Glomerular endothelial cell (primary cell): ENCODE measurements around the gene ZC3H12D. TPM values are rescaled to one million over a fixed set of nuclear protein-coding genes. Genes with fewer than 3 reads are reported as not detected.
"Not testable (repeated sequence)": the region's sequence is repeated elsewhere in the genome, so short reads cannot be mapped to it uniquely, and the experiment has no call there.

Source experiments
- DNase-seq: peaks from one replicate; pipeline ENCODE4 v3.0.0-alpha.2; 2011; ENCODE audit warnings: low read depth, low spot score; ENCODE audit errors: extremely low read depth
- total RNA-seq: library from RNA; depleted of rRNA; stranded (reverse); fragments of >200 nt; gene quantifications from 2 replicates; pipeline ENCODE4 v1.2.3, GENCODE V29; 2015

Gene ZC3H12D
- total RNA-seq, 1 donor from 2014 or later: not detected

DNA sequence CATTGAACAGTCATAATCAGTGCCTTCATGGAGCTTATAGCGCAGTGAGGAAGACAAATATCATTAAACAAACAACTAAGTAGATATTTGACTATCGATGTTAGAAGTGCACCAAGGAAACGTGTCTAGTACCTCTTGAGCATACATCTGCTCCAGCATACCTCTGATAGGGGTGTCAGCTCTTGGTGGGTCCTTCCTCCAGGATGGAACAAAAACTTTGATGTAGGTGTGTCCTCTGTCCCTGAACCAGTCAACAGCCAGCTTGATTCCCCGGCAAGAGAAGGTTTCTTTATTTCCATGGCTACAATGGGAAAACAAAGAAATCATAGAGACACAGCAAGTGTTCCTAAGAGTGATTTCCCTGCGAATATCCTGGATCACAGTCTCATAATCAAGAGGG, 23.1 kb downstream of the ZC3H12D start:
- no peak for DNase-seq

DNA sequence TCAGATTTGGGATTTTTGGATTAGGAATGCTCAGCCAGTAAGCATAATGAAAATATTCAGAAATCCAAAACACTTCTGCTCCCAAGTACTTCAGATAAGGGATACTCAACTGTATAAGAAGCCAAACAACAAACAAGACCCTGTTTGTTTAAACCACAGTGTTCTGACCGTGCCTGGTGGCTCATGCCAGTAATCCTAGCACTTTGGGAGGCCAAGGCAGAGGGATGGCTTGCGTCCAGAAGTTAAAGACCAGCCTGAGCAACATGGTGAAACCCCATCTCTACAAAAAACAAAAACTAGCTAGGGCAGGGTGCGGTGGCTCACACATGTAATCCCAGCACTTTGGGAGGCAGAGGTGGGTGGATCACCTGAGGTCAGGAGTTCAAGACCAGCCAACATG, 24.6 kb downstream of the ZC3H12D start:
- not testable (repeated sequence) for DNase-seq

DNA sequence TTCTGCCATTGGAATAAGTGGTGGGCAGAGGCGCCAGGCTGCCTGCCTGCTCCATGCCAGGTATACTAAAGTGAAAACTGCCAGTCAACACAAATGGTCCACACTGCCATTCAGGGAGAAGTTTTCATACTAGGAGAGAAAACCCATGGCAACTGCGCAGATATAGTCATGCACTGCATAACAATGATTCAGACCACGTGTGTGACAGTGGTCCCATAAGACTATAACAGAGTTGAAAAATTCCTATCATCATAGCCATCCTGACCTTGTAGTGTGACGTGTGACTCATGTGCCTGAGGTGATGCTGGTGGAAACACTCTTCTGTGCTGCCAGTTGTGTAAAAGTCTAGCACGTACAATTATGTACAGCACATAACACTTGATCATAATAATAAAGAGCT, 25.1 kb downstream of the ZC3H12D start:
- DNase-seq: no peak

DNA sequence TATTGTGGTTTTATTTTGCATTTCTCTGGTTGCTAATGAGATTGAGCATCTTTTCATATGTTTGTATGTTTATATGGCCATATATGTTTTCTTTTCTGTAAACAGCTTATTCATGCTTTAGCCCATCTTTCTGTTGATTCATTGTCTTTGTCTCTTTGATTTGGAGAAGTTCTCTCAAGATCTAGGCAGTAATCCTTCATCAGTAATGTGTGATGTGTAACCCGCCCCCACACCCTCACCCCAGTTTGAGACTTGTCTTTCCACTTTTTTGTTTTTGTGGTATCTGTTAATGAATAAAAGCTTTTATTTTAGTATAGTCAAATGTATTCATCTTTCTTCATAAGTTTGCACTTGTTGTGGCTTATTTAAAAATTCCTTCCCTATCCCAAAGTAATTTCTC, 26.0 kb downstream of the ZC3H12D start:
- DNase-seq: no peak

DNA sequence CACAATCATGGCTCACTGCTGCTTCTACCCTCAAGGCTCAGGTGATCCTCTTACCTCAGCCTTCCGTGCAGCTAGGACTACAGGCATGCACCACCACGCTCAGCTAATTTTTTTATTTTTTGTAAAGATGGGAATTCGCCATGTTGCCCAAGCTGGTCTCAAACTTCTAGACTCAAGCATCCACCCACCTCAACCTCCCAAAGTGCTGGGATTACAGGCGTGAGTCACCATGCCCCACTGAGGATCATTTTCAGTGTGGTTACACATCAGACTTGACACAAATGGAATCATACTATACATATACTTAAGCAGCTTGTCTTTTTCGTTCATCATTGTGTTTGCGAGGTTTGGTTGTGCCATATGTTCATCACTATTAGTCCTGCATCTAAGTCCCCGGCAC, 26.6 kb downstream of the ZC3H12D start:
- DNase-seq: no peak

DNA sequence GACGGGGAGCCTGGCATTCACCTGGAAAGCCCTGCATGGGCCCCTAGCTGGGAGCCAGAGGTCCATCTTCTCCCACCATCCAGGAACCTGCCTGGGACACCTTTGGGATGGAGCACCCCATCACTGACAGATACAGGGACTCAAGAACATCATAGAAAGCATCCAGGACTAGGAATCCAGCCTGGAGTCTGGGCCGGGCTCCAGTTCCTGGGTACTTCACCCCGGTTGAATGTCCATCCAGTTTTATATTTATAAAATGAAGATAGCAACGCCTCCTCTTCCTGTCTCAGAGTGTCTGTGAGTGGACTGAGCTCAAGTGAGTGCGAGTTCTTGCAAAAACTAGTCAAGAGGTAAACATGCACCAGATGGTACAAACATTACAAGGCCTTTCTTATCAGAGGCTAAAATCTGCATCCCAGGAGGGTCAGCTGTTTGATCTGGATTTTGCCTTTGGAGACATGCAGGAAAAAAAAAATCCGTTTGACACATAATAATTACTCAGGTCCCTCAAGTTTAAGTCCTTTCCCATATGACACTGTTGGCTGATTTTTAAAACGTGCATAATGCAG, 27.4 kb downstream of the ZC3H12D start:
- no peak for DNase-seq

DNA sequence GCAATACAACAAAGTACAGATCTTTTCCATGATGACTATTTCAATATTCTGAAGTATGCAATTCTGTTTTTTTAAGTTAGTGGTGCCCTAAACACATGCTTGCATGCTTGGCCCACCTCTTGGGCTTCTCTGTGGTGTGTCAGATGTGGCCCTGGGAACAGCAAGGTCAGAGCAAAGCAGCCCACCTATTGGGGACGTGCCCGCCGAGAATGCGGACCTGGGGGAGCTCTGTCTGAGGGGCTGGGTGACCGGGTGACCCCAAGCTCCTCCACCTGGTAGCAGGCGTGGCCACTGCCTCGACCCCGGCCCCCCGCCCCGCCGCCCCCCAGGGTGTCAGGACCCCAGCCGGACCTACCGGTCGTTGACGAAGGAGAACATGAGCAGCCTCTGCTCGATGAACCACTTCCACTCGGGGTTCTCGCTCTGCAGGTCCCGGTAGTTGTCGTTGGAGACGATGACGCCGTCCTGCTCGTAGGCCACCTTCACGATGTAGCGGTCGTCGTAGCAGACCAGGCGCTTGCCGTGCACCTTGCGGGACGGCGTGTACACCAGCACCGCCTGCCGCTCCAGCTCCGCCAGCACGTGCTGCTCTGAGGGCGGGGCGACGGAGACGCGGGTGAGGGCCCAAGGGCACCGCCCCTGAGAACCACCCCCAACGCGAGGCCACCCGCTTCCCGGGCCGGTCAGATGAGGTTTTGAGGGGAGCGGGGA, 28.3 kb downstream of the ZC3H12D start:
- DNase-seq: no peak

DNA sequence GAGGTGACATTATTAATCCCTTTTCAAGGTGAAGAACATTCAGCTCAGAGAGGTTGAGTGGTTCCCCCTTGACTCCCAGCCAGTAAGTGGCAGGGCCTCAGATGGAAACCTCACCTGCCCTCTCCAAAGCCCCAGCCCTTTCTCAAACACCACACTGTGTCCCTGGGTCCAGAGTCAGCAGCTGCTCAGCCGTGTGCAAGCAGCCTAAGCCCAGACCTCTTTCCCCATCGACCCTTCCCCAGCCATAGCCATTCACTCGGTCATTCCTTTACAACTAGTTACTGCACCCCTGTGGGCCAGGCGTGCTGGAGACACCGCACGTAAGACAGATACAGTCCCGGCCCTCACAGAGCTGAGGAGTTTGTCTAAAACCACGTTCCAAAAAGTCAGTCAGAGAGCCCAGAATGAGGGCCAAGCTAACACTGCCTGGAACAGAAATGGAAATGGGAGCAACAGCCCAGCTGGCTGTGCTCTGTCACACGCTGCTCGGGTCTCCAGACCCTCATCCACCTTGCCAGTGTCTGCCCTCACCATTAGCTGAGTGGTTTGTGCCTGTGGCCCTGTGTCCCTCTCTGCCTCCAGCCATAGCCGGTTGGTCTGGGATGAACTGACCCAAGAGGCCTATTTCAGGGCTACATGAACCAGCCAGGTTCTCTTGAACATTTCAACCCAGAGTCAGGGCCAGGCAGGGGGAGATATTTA, 29.6 kb downstream of the ZC3H12D start:
- DNase-seq: no peak

DNA sequence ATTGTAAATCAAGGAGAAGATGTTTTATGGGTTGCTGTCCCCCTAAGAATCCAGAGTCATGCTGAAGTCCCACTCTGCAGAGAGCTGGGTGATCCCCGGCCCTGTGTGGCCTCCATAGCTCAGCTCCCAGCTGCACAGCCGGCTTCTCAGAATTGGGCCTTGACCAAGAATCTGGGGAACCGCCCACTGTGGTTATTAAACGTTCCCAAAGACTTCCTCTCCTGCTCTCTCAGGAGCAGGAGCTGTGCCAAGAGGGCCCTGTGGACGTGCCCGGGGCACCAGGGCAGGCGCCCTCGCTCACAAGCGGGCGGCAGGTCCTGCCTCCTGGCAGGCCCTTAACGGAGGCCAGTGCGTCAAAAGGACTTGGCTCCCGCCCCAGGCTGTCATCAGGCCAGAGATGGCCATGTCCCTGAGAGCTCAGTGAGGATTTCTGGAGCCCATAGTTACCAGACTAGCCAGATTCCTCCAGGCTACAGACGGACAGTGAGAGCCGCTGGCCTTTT, 30.4 kb downstream of the ZC3H12D start:
- no peak for DNase-seq

DNA sequence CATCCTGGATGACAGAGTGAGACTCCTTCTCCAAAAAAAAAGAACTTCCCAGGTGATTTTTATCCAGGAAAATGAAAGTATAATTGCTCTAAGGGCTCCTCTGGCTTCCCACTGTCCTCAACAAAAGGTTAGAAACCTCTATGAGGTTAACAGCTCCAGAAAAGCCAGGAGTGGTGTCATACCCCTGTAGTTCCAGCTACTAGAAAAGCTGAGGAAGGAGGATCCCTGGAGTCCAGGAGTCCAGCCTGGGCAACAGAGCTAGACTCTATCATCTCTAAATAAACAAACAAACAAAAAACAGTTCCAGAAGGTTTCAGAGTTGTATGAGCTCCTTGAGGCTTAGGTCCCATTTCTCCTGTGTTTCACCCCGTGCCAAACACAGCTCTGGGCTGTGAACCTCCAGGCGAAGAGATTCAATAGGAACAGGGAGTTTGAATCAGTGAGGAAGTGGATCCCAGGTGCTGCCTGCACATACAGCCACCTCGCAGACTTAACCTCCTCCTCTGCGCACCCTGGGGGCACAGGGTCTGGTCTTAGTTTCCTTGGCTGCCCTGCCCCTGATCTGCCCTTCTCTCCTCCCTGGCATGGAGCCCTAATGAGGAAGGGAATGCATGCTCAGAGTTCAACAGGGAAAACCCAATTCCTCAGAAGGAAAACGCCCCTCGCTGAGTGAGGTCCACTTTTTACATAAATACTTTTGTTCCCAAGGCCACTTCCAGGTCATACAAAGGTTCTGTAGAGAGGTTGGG, 31.0 kb downstream of the ZC3H12D start:
- DNase-seq: no peak

DNA sequence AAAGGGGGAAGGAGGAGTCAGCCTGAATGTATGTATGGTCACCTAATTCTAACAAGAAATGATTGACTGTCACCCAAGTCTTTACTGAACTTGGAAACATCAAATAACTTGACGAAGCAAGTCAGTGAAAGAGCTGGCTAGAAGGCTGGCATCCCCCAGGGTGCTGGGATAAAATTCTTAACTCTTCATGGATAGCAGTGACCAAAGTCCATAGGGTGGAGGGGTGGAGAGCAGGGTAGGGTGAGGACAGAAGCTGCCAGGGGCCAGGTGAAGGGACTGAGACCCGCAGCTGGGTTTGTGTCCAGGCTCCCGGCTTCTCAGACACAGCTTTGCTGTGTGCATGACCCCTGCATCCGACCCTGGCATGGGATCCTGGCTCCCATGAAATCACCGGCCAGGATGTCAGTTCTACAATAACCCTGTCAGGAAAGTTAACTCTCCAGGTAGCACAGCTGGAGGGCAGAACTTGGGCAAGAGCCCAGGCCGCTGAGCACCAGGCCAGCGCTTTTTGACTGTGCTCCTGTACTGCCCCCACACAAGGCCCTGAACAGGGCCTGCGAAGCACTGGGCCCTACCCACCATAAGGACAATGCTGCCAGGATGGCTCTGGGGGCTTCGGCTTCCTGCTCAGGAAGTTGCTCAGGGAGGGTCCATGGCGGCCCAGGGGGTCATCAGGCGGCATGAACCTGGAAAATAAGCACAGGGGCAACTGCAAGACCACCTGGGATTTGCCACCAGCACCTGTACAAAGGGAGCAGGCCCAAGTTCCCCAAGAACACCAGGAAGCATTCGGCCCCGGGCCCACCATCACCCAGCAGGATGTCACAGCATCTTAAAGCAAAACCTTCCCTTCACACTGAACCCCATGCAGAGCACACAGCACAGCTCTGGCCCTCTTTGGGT, 32.5 kb downstream of the ZC3H12D start:
- no peak for DNase-seq

DNA sequence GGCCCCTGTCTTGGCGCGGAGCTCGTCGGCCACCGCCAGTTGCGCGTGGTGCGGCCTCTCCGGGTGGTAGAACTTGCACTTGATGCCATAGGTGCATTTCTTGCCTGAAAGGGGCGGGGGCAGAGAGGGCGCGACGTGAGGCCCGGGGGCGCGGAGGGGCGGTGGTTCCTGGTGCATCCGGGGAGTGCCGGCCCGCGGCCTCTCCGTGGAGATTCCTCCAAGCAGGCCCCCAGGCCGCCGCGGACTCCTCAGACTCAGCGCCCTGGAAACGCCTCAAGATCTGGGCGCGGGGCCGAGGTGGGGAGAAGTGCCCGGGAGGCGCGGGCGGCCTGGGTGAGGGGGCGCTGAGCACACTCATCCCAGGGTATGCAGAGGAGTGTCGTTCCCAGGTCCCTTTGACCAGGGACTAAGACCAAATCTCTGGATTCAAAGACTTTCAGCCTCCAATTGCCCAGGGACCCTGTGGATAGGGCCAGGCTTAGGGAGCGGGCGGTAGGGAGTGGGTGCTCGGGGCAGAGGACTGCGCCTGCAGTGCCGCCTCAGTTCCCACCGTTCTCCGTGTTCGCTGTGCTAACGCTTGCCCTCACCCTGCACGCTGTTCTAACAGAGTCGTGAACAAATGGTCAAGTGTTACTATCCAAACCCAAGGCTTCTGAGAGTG, 33.3 kb downstream of the ZC3H12D start:
- no peak for DNase-seq

DNA sequence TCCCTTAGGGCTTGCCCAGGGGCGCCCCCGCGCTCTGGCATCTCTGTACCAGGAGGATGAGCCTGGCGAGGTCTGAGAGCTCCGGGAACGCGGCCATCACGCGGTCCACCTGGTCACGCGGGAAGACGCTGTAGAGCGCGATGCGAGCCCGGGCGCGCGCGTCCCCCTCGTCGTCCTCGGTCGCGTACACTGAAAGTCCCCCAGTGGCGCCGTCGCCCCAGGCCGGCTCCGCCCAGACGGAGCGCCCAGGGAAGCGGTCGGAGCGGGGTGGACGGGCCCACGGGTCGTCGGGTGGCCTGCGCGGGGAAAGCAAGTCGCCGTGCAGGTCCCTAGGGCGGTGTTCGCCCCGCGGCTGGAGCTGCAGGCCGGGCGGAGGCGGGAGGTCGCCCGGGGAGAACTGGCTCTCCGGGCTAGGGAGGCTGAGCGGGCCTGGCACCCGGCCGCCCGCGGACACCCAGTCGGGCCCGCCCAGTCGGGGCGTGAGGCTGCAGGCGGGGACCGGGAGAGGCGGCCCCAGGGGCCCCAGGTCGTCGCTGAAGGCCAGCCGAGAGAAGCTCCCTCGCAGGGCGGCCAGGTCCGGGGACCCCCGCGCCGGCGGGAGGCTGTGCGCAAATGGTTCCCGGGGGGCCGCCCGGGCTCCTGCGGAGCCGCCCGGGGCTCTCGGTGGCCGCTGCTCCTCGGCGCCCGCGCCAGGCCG, 34.0 kb downstream of the ZC3H12D start:
- DNase-seq: no peak

DNA sequence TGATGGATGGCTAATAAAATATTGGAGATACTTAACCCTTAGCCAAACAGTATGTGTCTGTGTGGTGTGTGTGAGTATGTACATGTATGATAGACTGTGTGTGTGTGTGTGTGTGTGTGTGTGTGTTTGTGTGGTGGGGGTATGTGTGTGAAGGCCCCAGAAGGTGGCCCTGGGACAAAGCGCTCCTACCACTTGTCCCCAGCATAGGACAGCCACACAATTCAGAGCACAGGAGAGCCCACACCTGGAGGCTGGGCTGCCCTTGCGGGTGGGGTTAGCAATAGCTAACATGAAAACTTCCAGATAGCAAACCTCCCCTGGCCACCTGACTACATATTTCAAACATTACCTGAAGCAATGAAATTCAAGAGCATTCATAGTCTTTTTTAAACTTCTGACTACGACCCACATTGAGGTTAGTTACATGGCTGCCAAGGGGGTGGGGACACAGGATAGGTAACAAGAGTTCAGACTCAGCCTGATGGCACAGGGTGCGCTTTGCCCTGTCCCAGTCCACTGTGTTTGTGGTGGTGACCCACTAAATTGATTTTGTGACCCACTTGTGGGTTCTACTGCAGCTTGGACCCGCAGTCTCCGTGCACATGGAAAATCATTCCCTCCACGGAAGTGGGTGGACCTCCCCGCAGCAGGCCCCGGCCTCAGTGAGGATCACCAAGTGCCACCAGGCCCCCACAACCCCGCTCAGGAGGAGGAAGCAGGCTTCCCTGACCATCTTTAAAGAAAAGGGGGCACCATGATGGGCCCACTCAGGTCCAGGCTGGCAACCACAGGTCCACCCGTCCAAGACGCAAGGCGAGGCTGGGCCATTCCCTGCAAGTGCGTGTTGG, 34.8 kb downstream of the ZC3H12D start:
- no peak for DNase-seq

DNA sequence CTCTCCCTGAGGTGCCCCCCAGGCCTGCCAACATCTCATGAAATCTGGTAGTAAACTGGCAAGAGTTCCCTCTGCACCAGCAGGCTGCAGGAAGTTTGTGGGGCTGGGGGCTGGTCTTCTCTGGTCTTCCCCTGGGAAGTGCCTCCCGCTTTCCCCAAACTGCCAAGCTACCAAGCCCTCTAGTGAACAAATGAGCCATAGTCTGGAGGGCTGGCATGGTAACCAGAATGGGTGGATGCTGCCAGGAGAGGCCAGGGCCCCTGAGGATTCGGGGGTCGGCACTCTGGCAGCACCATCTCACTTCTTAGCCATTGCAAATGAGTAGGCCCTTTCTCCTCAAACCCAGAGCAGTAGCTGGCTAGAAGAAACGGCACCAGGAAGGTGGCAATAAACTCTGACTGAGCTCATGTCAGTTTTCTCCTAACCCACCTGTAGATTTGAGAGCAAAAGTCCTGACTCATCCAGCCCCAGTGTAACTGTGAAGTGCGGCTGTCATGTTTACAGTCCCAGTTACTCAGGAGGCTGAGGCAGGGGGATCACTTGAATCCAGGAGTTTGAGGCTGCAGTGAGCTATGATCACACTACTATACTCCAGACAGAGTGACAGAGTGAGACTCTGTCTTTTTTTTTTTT, 35.9 kb downstream of the ZC3H12D start:
- DNase-seq: no peak

DNA sequence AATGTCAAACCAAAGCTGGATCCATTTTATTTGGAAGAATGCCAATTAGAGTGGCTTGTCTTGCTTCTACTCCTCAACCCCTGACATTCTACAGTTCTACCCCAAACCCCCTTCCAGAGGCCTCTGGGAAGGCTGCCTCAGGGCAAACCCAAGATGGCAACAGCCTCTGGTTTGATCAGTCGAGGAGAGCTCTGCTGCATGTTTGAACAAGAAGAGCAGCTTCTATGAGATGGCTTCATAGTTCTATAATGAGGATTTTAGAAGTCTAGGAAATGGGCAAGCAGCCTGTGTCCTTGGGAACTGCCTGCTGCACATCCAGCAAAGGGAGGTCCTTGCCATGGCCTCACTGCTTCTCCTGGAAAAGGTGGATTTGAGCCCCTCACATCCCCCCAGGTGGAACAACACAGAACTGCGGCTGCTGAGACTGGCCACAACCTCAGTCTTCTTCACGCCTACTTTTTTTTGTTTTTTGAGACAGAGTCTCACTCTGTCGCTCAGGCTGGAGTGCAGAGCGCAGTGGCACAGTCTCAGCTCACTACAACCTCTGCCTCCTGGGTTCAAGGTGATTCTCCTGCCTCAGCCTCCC, 37.9 kb downstream of the ZC3H12D start:
- DNase-seq: no peak

DNA sequence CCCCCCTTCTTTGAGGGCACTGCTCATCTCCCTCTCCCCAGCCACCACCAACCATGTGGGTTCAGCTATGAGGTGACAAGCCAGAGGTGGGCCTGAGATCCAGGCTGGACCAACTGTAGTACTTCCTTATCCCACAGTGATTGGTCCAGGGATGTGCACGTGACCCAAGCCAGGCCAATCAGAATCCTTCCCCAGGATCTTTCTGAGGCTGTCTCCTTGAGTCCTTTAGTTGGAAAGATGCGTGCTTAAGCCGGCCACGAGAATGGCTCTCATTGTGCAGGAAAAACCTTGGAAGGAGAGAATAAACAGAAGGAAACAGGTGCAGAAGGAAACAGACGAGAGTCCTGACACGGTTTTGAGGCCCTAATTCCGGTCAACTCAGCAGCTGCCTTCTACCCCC, 39.2 kb downstream of the ZC3H12D start:
- DNase-seq: no peak
